Tibial nerve (tissue), 4 donors: ENCODE measurements around the gene GSTP1. TPM values are rescaled to one million over a fixed set of nuclear protein-coding genes. Genes with fewer than 3 reads are reported as not detected.
"Not testable (repeated sequence)": the region's sequence is repeated elsewhere in the genome, so short reads cannot be mapped to it uniquely, and the experiment has no call there.

Experiments used
- DNase-seq, 2 donors: peaks; one replicate each; pipeline ENCODE4 v3.0.0-alpha.2; 2019; ENCODE audit warnings: low spot score in 2 of 2
- H3K27ac ChIP-seq, 4 donors: fragments of 200-600 bp; sonication (generic) in 3 of 4; one replicate each; pipeline ENCODE4 v1.5.1; 2017 to 2019; ENCODE audit warnings: mild to moderate bottlenecking in 1 of 4
- H3K27me3 ChIP-seq, 2 donors: fragments of 200-600 bp; sonication (generic) in 1 of 2; one replicate each; pipeline versions ENCODE4 v1.5.1 to v1.6.0; 2017 to 2019
- H3K36me3 ChIP-seq, 3 donors: fragments of 200-600 bp; sonication (generic); one replicate each; pipeline ENCODE4 v1.5.1; 2018 to 2019
- H3K4me1 ChIP-seq, 4 donors: fragments of 200-600 bp; sonication (generic) in 3 of 4; one replicate each; pipeline ENCODE4 v1.5.1; 2017 to 2019
- H3K4me3 ChIP-seq, 4 donors: fragments of 200-600 bp; sonication (generic) in 3 of 4; one replicate each; pipeline ENCODE4 v1.5.1; 2017 to 2019; ENCODE audit warnings: mild to moderate bottlenecking in 1 of 4, moderate library complexity in 1 of 4
- H3K9me3 ChIP-seq, 4 donors: fragments of 200-600 bp; sonication (generic) in 3 of 4; one replicate each; pipeline ENCODE4 v1.5.1; 2017 to 2019
- EP300 ChIP-seq, 2 donors: sonication (generic); formaldehyde crosslinking; IDR thresholded peaks; one replicate each; pipeline ENCODE4 v1.6.1; 2017; ENCODE audit warnings: antibody characterized with exemption in 2 of 2, mild to moderate bottlenecking in 1 of 2
- POLR2A ChIP-seq, 2 donors: fragments of 450-650 bp; IDR thresholded peaks; one replicate each; pipeline ENCODE4 v1.6.1; 2017; ENCODE audit warnings: antibody characterized with exemption in 2 of 2, mild to moderate bottlenecking in 2 of 2, moderate library complexity in 2 of 2
- WGBS, 2 donors: methylation state at CpG; one replicate each; pipeline ENCODE4 v1.1.5; 2018; 5-methylcytosine and 5-hydroxymethylcytosine counted together
- total RNA-seq, 4 donors: library from RNA; depleted of rRNA; stranded (reverse); fragments of >200 nt; gene quantifications; one replicate each; pipeline ENCODE4 v1.1.0, GENCODE V29; 2016
- TF ChIP-seq, protein P1 (sequence below), 5 experiments: fragments of 200-600 bp in 3 of 5; fragments of 450-650 bp in 2 of 5; sonication (generic) in 3 of 5; IDR thresholded peaks; one replicate each; pipeline ENCODE4 v1.5.1; 2016 to 2019; ENCODE audit warnings: antibody characterized with exemption in 5 of 5, mild to moderate bottlenecking in 3 of 5, moderate library complexity in 2 of 5

Gene GSTP1
- total RNA-seq, 4 donors from 2014 or later = 631 to 1,055 (median 774) TPM

DNA sequence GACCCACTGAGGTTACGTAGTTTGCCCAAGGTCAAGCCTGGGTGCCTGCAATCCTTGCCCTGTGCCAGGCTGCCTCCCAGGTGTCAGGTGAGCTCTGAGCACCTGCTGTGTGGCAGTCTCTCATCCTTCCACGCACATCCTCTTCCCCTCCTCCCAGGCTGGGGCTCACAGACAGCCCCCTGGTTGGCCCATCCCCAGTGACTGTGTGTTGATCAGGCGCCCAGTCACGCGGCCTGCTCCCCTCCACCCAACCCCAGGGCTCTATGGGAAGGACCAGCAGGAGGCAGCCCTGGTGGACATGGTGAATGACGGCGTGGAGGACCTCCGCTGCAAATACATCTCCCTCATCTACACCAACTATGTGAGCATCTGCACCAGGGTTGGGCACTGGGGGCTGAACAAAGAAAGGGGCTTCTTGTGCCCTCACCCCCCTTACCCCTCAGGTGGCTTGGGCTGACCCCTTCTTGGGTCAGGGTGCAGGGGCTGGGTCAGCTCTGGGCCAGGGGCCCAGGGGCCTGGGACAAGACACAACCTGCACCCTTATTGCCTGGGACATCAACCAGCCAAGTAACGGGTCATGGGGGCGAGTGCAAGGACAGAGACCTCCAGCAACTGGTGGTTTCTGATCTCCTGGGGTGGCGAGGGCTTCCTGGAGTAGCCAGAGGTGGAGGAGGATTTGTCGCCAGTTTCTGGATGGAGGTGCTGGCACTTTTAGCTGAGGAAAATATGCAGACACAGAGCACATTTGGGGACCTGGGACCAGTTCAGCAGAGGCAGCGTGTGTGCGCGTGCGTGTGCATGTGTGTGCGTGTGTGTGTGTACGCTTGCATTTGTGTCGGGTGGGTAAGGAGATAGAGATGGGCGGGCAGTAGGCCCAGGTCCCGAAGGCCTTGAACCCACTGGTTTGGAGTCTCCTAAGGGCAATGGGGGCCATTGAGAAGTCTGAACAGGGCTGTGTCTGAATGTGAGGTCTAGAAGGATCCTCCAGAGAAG, 1.6 kb downstream of the GSTP1 start:
- Histone ChIP-seq H3K9me3 (no peaks in the 10 kb centered on the region), H3K4me1 (peaks cover 0 to 23% (median 15%) of the 10 kb centered on the region in 4 donors), H3K4me3 (peak overlapping the region in 3 of 4 donors; percentile 59 to 81 (median 73)), H3K27ac (peak overlapping the region; percentile 95 to 97 (median 96)), H3K36me3 (peaks cover 0 to 47% (median 6%) of the 10 kb centered on the region in 3 donors), H3K27me3 (no peaks in the 10 kb centered on the region)
- no peak for DNase-seq
- WGBS, 2 donors = 84 to 86% methylated on average over 19 to 21 of the region's 21 CpGs
- TF ChIP-seq POLR2A (IDR thresholded peaks at IDR 0.05) = no peak
- TF ChIP-seq, protein P1, sequence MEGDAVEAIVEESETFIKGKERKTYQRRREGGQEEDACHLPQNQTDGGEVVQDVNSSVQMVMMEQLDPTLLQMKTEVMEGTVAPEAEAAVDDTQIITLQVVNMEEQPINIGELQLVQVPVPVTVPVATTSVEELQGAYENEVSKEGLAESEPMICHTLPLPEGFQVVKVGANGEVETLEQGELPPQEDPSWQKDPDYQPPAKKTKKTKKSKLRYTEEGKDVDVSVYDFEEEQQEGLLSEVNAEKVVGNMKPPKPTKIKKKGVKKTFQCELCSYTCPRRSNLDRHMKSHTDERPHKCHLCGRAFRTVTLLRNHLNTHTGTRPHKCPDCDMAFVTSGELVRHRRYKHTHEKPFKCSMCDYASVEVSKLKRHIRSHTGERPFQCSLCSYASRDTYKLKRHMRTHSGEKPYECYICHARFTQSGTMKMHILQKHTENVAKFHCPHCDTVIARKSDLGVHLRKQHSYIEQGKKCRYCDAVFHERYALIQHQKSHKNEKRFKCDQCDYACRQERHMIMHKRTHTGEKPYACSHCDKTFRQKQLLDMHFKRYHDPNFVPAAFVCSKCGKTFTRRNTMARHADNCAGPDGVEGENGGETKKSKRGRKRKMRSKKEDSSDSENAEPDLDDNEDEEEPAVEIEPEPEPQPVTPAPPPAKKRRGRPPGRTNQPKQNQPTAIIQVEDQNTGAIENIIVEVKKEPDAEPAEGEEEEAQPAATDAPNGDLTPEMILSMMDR (IDR thresholded peaks at IDR 0.05) = no peak
- TF ChIP-seq EP300 (IDR thresholded peaks at IDR 0.05) = no peak

DNA sequence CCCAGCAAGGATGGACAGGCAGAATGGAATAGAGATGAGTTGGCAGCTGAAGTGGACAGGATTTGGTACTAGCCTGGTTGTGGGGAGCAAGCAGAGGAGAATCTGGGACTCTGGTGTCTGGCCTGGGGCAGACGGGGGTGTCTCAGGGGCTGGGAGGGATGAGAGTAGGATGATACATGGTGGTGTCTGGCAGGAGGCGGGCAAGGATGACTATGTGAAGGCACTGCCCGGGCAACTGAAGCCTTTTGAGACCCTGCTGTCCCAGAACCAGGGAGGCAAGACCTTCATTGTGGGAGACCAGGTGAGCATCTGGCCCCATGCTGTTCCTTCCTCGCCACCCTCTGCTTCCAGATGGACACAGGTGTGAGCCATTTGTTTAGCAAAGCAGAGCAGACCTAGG, 2.3 kb downstream of the GSTP1 start:
- Histone ChIP-seq H3K27ac (peak overlapping the region in 2 of 4 donors; percentile 95 to 97), H3K4me1 (peaks cover 0 to 23% (median 15%) of the 10 kb centered on the region in 4 donors), H3K4me3 (no peak overlapping the region), H3K36me3 (peaks cover 0 to 47% (median 6%) of the 10 kb centered on the region in 3 donors), H3K27me3 (no peaks in the 10 kb centered on the region), H3K9me3 (no peaks in the 10 kb centered on the region)
- TF ChIP-seq POLR2A (IDR thresholded peaks at IDR 0.05) = no peak
- TF ChIP-seq, protein P1 (IDR thresholded peaks at IDR 0.05) = no peak
- no peak for TF ChIP-seq EP300 (IDR thresholded peaks at IDR 0.05)
- 90 to 92% methylated on average over 4 of the region's 4 CpGs for WGBS, 2 donors
- no peak for DNase-seq

DNA sequence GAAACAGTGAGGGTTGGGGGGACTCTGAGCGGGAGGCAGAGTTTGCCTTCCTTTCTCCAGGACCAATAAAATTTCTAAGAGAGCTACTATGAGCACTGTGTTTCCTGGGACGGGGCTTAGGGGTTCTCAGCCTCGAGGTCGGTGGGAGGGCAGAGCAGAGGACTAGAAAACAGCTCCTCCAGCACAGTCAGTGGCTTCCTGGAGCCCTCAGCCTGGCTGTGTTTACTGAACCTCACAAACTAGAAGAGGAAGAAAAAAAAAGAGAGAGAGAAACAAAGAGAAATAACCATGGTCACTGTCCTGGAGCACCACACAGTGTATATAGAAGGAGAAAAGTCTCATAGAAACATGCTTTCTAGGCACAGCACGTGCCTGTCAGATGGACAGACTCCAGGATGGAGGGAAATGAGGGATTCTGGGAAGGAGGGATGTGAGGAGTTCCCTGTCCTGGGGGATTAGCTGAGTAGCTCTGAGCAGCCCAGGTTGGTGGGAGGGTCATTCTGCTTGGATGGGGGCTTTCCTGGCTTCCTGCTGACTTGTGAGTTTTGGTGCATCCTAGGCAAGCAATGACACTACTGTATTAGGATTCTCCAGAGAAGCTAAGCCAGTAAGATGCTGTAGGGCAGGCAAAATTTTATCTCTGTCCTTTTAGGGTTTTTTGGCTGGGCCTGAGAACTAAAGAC, 3.1 kb downstream of the GSTP1 start:
- TF ChIP-seq, protein P1 (IDR thresholded peaks at IDR 0.05) = no peak
- no peak for TF ChIP-seq EP300 (IDR thresholded peaks at IDR 0.05)
- TF ChIP-seq POLR2A (IDR thresholded peaks at IDR 0.05) = no peak
- peaks cover 0 to 47% (median 6%) of the 10 kb centered on the region in 3 donors for H3K36me3 ChIP-seq
- H3K4me3 ChIP-seq = no peak overlapping the region
- 79 to 80% methylated on average over 5 of the region's 5 CpGs for WGBS, 2 donors
- no peaks in the 10 kb centered on the region for H3K27me3 ChIP-seq
- H3K9me3 ChIP-seq = no peaks in the 10 kb centered on the region
- no peak overlapping the region for H3K27ac ChIP-seq
- no peak for DNase-seq
- peaks cover 0 to 23% (median 15%) of the 10 kb centered on the region in 4 donors for H3K4me1 ChIP-seq

DNA sequence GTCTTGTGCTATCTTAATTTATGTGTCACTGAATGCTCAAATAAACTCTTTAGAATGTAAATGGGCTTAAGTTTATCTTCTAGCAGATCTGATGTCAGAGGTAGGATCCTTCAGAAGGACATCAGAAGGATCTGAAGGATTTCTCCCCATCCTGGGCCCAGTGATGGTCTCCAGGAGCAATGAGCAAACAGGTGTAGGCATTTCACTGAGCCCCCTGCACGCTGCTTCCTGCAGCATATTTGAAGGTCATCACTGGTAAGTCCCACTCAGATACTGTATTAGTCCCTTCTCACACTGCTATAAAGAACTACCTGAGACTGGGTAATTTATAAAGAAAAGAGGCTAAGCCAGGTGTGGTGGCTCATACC, 4.5 kb downstream of the GSTP1 start:
- Histone ChIP-seq H3K9me3 (no peaks in the 10 kb centered on the region), H3K4me1 (peaks cover 0 to 12% (median 10%) of the 10 kb centered on the region in 4 donors), H3K4me3 (no peak overlapping the region), H3K36me3 (peaks cover 0 to 47% (median 6%) of the 10 kb centered on the region in 3 donors), H3K27ac (no peak overlapping the region), H3K27me3 (no peaks in the 10 kb centered on the region)
- 96 to 100% methylated on average over 1 of the region's 1 CpG for WGBS, 2 donors
- no peak for DNase-seq
- TF ChIP-seq EP300 (IDR thresholded peaks at IDR 0.05) (no peak), POLR2A (IDR thresholded peaks at IDR 0.05) (no peak)
- TF ChIP-seq, protein P1 (IDR thresholded peaks at IDR 0.05) = no peak

DNA sequence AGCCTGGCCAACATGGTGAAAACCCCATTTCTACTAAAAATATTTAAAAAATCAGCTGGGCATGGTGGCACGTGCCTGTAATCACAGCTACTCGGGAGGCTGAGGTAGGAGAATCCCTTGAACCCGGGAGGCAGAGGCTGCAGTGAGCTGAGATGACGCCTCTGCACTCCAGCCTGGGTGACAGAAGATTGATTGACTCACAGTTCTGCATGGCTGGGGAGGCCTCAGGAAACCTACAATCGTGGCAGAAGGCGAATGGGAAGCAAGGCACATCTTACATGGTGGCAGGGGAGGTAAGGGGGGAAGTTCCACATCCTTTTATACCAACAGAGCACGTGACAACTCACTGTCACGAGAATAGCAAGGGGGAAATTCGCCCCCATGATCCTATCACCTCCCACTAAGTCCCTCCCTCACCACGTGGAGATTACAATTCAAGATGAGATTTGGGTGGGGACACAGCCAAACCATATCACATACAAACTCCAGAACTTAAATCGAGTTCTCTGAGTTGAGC, 5.3 kb downstream of the GSTP1 start:
- WGBS, 2 donors = 73 to 77% methylated on average over 11 of the region's 11 CpGs
- not testable (repeated sequence) for DNase-seq, H3K9me3 ChIP-seq, H3K27ac ChIP-seq, H3K4me3 ChIP-seq, H3K27me3 ChIP-seq
- Histone ChIP-seq H3K36me3 (peaks cover 0 to 47% (median 6%) of the 10 kb centered on the region in 3 donors), H3K4me1 (peaks cover 0 to 12% (median 10%) of the 10 kb centered on the region in 4 donors)
